Sigmoid colon (tissue), 7 donors: Measurements from ENCODE around the gene DNAI1. TPM values are rescaled to one million over a fixed set of nuclear protein-coding genes. Genes with fewer than 3 reads are reported as not detected.
"Not testable (repeated sequence)": the region's sequence is repeated elsewhere in the genome, so short reads cannot be mapped to it uniquely, and the experiment has no call there.

ENCODE experiments used
- DNase-seq: peaks from one replicate; pipeline ENCODE4 v3.0.0-alpha.2; 2019
- H3K27ac ChIP-seq, 4 donors: fragments of 200-600 bp; sonication (generic); one replicate each; pipeline ENCODE4 v1.5.1; 2016 to 2019; ENCODE audit warnings: mild to moderate bottlenecking in 1 of 4
- H3K27me3 ChIP-seq, 3 donors: fragments of 200-600 bp; sonication (generic); one replicate each; pipeline ENCODE4 v1.5.1; 2019; ENCODE audit warnings: mild to moderate bottlenecking in 1 of 3
- H3K36me3 ChIP-seq, 4 donors: fragments of 200-600 bp; sonication (generic); one replicate each; pipeline ENCODE4 v1.5.1; 2016 to 2019
- H3K4me1 ChIP-seq, 4 donors: fragments of 200-600 bp; sonication (generic); one replicate each; pipeline ENCODE4 v1.5.1; 2017 to 2019
- H3K4me3 ChIP-seq, 4 donors: fragments of 200-600 bp; sonication (generic); one replicate each; pipeline ENCODE4 v1.5.1; 2017 to 2019; ENCODE audit warnings: mild to moderate bottlenecking in 2 of 4, moderate library complexity in 1 of 4
- H3K9me3 ChIP-seq, 4 donors: fragments of 200-600 bp in 3 of 4; sonication (generic) in 3 of 4; one replicate each; pipeline versions ENCODE4 v1.5.1 to v1.6.1; 2013 to 2019
- CTCF ChIP-seq, 4 experiments: fragments of 450-650 bp in 3 of 4; fragments of 200-600 bp in 1 of 4; IDR thresholded peaks; one replicate each; pipeline ENCODE4 v1.5.1; 2016 to 2019; ENCODE audit warnings: antibody characterized with exemption in 4 of 4, mild to moderate bottlenecking in 3 of 4, moderate library complexity in 2 of 4
- EP300 ChIP-seq, 4 donors: sonication (generic); formaldehyde crosslinking; IDR thresholded peaks; one replicate each; pipeline ENCODE4 v1.6.1; 2017; ENCODE audit warnings: antibody characterized with exemption in 4 of 4
- POLR2A ChIP-seq, 2 donors: fragments of 450-650 bp; IDR thresholded peaks; one replicate each; pipeline ENCODE4 v1.6.1; 2016; ENCODE audit warnings: antibody characterized with exemption in 2 of 2, mild to moderate bottlenecking in 2 of 2, moderate library complexity in 2 of 2
- POLR2AphosphoS5 ChIP-seq, 4 donors: sonication (generic); formaldehyde crosslinking; IDR thresholded peaks; one replicate each; pipeline ENCODE4 v1.6.1; 2017; ENCODE audit warnings: antibody characterized with exemption in 4 of 4
- WGBS, 2 donors: extraction: QIAGEN DNeasy Blood & Tissue Kit; methylation state at CpG; one replicate each; pipeline ENCODE4 v1.1.7; 2013; 5-methylcytosine and 5-hydroxymethylcytosine counted together
- intact Hi-C: fragments of 100-400 bp; cut with DNase I; formaldehyde crosslinking; loops from one replicate; pipeline ENCODE4 v1.15.1; 2023
- polyA plus RNA-seq, 3 donors: library from polyadenylated mRNA; stranded (reverse); fragments of 200-250 nt; gene quantifications; one replicate each; pipeline ENCODE4 v1.2.3, GENCODE V29; 2013
- total RNA-seq, 4 donors: library from RNA; depleted of rRNA; stranded (reverse); fragments of >200 nt; gene quantifications; one replicate each; pipeline ENCODE4 v1.1.0, GENCODE V29; 2016
- donor health status: healthy with polysubstance abuse.
- donor health status: Bipolar disorder and iron deficiency.
- donor health status: healthy.

Gene DNAI1
- total and polyA plus RNA-seq, 7 donors, result under 0.01 to 0.01 TPM; not detected in 5

- WGBS, 2 donors, result 16 to 40% methylated on average over 5 of the region's 5 CpGs
- no peak for DNase-seq
- Histone ChIP-seq H3K36me3 (no peaks in the 10 kb centered on the region), H3K4me1 (no peaks in the 10 kb centered on the region), H3K9me3 (no peaks in the 10 kb centered on the region), H3K4me3 (no peak overlapping the region), H3K27me3 (no peaks in the 10 kb centered on the region), H3K27ac (no peak overlapping the region)
- intact Hi-C loops, result no loop called here
- no peak for TF ChIP-seq CTCF (IDR thresholded peaks at IDR 0.05)
- TF ChIP-seq POLR2A (IDR thresholded peaks at IDR 0.05), result no peak
- no peak for TF ChIP-seq EP300 (IDR thresholded peaks at IDR 0.05)
- no peak for TF ChIP-seq POLR2AphosphoS5 (IDR thresholded peaks at IDR 0.05)
Observed at GRCh38 chr9:34479431-34479866, 20.8 kb downstream of the DNAI1 start.

GRCh38 chr9:34481620-34482019 lies 23.0 kb downstream of the DNAI1 start:
- H3K27ac ChIP-seq, H3K36me3 ChIP-seq, intact Hi-C loops, H3K9me3 ChIP-seq, H3K4me3 ChIP-seq, H3K27me3 ChIP-seq, DNase-seq, H3K4me1 ChIP-seq: not testable (repeated sequence)
- 63 to 65% methylated on average over 13 of the region's 13 CpGs for WGBS, 2 donors

- 92 to 96% methylated on average over 27 of the region's 27 CpGs for whole genome bisulfite sequencing, 2 donors
- H3K27me3 ChIP-seq, intact Hi-C loops: not testable (repeated sequence)
Observed at GRCh38 chr9:34482746-34483145, 24.1 kb downstream of the DNAI1 start.

GRCh38 chr9:34484678-34485077 lies 26.1 kb downstream of the DNAI1 start:
- intact Hi-C loops, result no loop called here
- TF ChIP-seq POLR2AphosphoS5 (IDR thresholded peaks at IDR 0.05), result no peak
- no peak for TF ChIP-seq CTCF (IDR thresholded peaks at IDR 0.05)
- H3K27ac ChIP-seq, result no peak overlapping the region
- H3K36me3 ChIP-seq, result no peaks in the 10 kb centered on the region
- no peaks in the 10 kb centered on the region for H3K4me1 ChIP-seq
- H3K4me3 ChIP-seq, result no peak overlapping the region
- H3K27me3 ChIP-seq, result no peaks in the 10 kb centered on the region
- no peaks in the 10 kb centered on the region for H3K9me3 ChIP-seq
- DNase-seq, result no peak

More at GRCh38 chr9:34482746-34483145, 24.1 kb downstream of the DNAI1 start:
- H3K4me1 ChIP-seq, H3K36me3 ChIP-seq, H3K27ac ChIP-seq, H3K9me3 ChIP-seq, DNase-seq, H3K4me3 ChIP-seq: not testable (repeated sequence)

GRCh38 chr9:34485822-34486221 lies 27.2 kb downstream of the DNAI1 start:
- H3K9me3 ChIP-seq, result no peaks in the 10 kb centered on the region
- TF ChIP-seq POLR2AphosphoS5 (IDR thresholded peaks at IDR 0.05) (no peak), CTCF (IDR thresholded peaks at IDR 0.05) (no peak), POLR2A (IDR thresholded peaks at IDR 0.05) (no peak), EP300 (IDR thresholded peaks at IDR 0.05) (no peak)
- H3K27me3 ChIP-seq, result peaks cover 0 to 6% (median 0%) of the 10 kb centered on the region in 3 donors
- H3K4me3 ChIP-seq, result no peak overlapping the region
- 78 to 81% methylated on average over 6 of the region's 6 CpGs for WGBS, 2 donors
- intact Hi-C loops, result no loop called here
- no peak for DNase-seq
- no peaks in the 10 kb centered on the region for H3K36me3 ChIP-seq
- H3K27ac ChIP-seq, result no peak overlapping the region
- no peaks in the 10 kb centered on the region for H3K4me1 ChIP-seq

GRCh38 chr9:34486572-34486971 lies 28.0 kb downstream of the DNAI1 start:
- no peak overlapping the region for H3K27ac ChIP-seq
- no peaks in the 10 kb centered on the region for H3K36me3 ChIP-seq
- no peaks in the 10 kb centered on the region for H3K9me3 ChIP-seq
- intact Hi-C loops, result no loop called here
- H3K4me1 ChIP-seq, result no peaks in the 10 kb centered on the region
- H3K4me3 ChIP-seq, result no peak overlapping the region
- H3K27me3 ChIP-seq, result peaks cover 0 to 6% (median 0%) of the 10 kb centered on the region in 3 donors
- DNase-seq, result no peak
- TF ChIP-seq CTCF (IDR thresholded peaks at IDR 0.05) (no peak), POLR2AphosphoS5 (IDR thresholded peaks at IDR 0.05) (no peak), POLR2A (IDR thresholded peaks at IDR 0.05) (no peak), EP300 (IDR thresholded peaks at IDR 0.05) (no peak)
- WGBS, 2 donors, result 60 to 65% methylated on average over 3 of the region's 3 CpGs
